PC-9 (cell line): Measurements from ENCODE around the gene TAF11. TPM values are rescaled to one million over a fixed set of nuclear protein-coding genes. Genes with fewer than 3 reads are reported as not detected.
"Not testable (repeated sequence)": the region's sequence is repeated elsewhere in the genome, so short reads cannot be mapped to it uniquely, and the experiment has no call there.

Experiments used
- BruUV-seq: library from RNA; stranded (reverse); fragments of 400-500 nt; replicated peaks from 2 replicates; lab custom pipeline; 2021; lab: Mats Ljungman, UMichigan
- CTCF ChIA-PET: fragments of 300-600 bp; sonication (Branson Sonifier 250); formaldehyde crosslinking; loops from one replicate; lab custom pipeline; 2022; ENCODE audit warnings: antibody characterized with exemption; lab: Charles Lee
- POLR2A ChIA-PET: fragments of 300-600 bp; sonication (Branson Sonifier 250); formaldehyde crosslinking; loops from one replicate; lab custom pipeline; 2022; ENCODE audit warnings: antibody characterized with exemption; ENCODE audit not compliant: unreplicated experiment; lab: Charles Lee
- DNase-seq, 2 experiments: peaks; one replicate each; pipeline versions ENCODE4 v3.0.0 to v3.0.0-alpha.2; 2015 to 2022; ENCODE audit warnings: mixed read lengths in 1 of 2
- H2AFZ ChIP-seq: fragments of 200-600 bp; sonication (generic); 2 replicates; pipeline ENCODE4 v1.8.1; 2017; ENCODE audit warnings: antibody characterized with exemption
- H3F3A ChIP-seq: fragments of 200-600 bp; sonication (generic); 2 replicates; pipeline ENCODE4 v1.8.1; 2017; ENCODE audit warnings: antibody characterized with exemption, mild to moderate bottlenecking, low read depth; ENCODE audit not compliant: insufficient read depth
- H3K27ac ChIP-seq: fragments of 200-600 bp; sonication (generic); 2 replicates; pipeline ENCODE4 v1.6.1; 2016; ENCODE audit warnings: mixed run types
- H3K27me3 ChIP-seq: fragments of 200-600 bp; sonication (generic); 2 replicates; pipeline ENCODE4 v1.6.1; 2016; ENCODE audit warnings: low read depth, mixed run types; ENCODE audit not compliant: insufficient read depth
- H3K36me3 ChIP-seq: fragments of 200-600 bp; sonication (generic); 2 replicates; pipeline ENCODE4 v1.6.1; 2016; ENCODE audit warnings: low read depth, mixed run types
- H3K4me1 ChIP-seq: fragments of 200-600 bp; sonication (generic); replicated peaks from 2 replicates; pipeline ENCODE4 v1.6.1; 2016; ENCODE audit warnings: mixed run types; ENCODE audit not compliant: insufficient read depth
- H3K4me2 ChIP-seq: fragments of 200-600 bp; sonication (generic); 2 replicates; pipeline ENCODE4 v1.6.1; 2017; ENCODE audit warnings: mixed run types
- H3K4me3 ChIP-seq: fragments of 200-600 bp; sonication (generic); 2 replicates; pipeline ENCODE4 v1.6.1; 2016; ENCODE audit warnings: mixed run types
- H3K79me2 ChIP-seq: fragments of 200-600 bp; sonication (generic); 2 replicates; pipeline ENCODE4 v1.6.1; 2017; ENCODE audit warnings: low read depth, mixed run types
- H3K9me2 ChIP-seq: fragments of 200-600 bp; sonication (generic); 2 replicates; pipeline ENCODE4 v1.8.1; 2017; ENCODE audit warnings: mild to moderate bottlenecking; ENCODE audit not compliant: insufficient read depth
- H3K9me3 ChIP-seq: fragments of 200-600 bp; sonication (generic); 2 replicates; pipeline ENCODE4 v1.8.1; 2016; ENCODE audit warnings: low read depth; ENCODE audit not compliant: insufficient read depth
- H4K20me1 ChIP-seq: fragments of 200-600 bp; sonication (generic); 2 replicates; pipeline ENCODE4 v1.8.1; 2017; ENCODE audit not compliant: insufficient read depth
- CTCF ChIP-seq: fragments of 200-600 bp; sonication (generic); conservative IDR thresholded peaks from 2 replicates; pipeline ENCODE4 v1.6.1; 2017; ENCODE audit warnings: mixed run types, antibody characterized with exemption, mild to moderate bottlenecking, moderate library complexity
- EZH2 ChIP-seq: fragments of 200-600 bp; sonication (generic); IDR thresholded peaks from 2 replicates; pipeline ENCODE4 v1.8.0; 2017; ENCODE audit warnings: antibody characterized with exemption, low read depth
- intact Hi-C: fragments of 100-400 bp; cut with micrococcal nuclease; formaldehyde crosslinking; loops from one replicate; pipeline ENCODE4 v1.10.0; 2022; ENCODE audit not compliant: unreplicated experiment
- total RNA-seq: library from RNA; stranded (reverse); gene quantifications from 2 replicates; pipeline ENCODE4 v1.2.3, GENCODE V29; 2021

Gene TAF11
- total RNA-seq, 1 experiment from 2014 or later: 27.2 TPM

- ChIA-PET POLR2A (no interaction called here), CTCF (no interaction called here)
- no peak overlapping the region for H3K4me2 ChIP-seq
- H3K9me2 ChIP-seq: no peaks in the 10 kb centered on the region
- H3K9me3 ChIP-seq: no peaks in the 10 kb centered on the region
- no TSS peak for BruUV-seq
- H3F3A ChIP-seq: no peaks in the 10 kb centered on the region; the same call in 1 of the 2 replicates
- peaks cover 71% of the 10 kb centered on the region for H3K79me2 ChIP-seq
- TF ChIP-seq EZH2: no peak
- TF ChIP-seq CTCF: no peak
- peaks cover 9% of the 10 kb centered on the region for H4K20me1 ChIP-seq
- intact Hi-C loops: no loop called here
- H3K27ac ChIP-seq: peak overlapping the region; percentile 48
- DNase-seq: no peak
- no peak overlapping the region for H2AFZ ChIP-seq
- H3K36me3 ChIP-seq: no peaks in the 10 kb centered on the region; the same call in 1 of the 2 replicates
- H3K4me1 ChIP-seq: peaks cover 12% of the 10 kb centered on the region
- H3K27me3 ChIP-seq: no peaks in the 10 kb centered on the region
- no peak overlapping the region for H3K4me3 ChIP-seq
Observed at GRCh38 chr6:34901930-34902329, 14.1 kb upstream of the TAF11 start.

GRCh38 chr6:34900321-34901031 is 12.6 kb upstream of the TAF11 start:
- no peaks in the 10 kb centered on the region for H3K9me3 ChIP-seq
- H3K4me2 ChIP-seq: no peak overlapping the region
- H3F3A ChIP-seq: no peaks in the 10 kb centered on the region; the same call in 1 of the 2 replicates
- intact Hi-C loops: no loop called here
- no peak overlapping the region for H2AFZ ChIP-seq
- no peaks in the 10 kb centered on the region; the same call in 1 of the 2 replicates for H3K36me3 ChIP-seq
- peaks cover 16% of the 10 kb centered on the region for H4K20me1 ChIP-seq
- peaks cover 12% of the 10 kb centered on the region for H3K4me1 ChIP-seq
- peaks cover 75% of the 10 kb centered on the region for H3K79me2 ChIP-seq
- peak overlapping the region; percentile 13; the same call in 1 of the 2 replicates for H3K27ac ChIP-seq
- no peak overlapping the region for H3K4me3 ChIP-seq
- BruUV-seq: no TSS peak
- TF ChIP-seq EZH2 (no peak), CTCF (no peak)
- H3K27me3 ChIP-seq: no peaks in the 10 kb centered on the region
- POLR2A ChIA-PET: no interaction called here
- DNase-seq: no peak
- CTCF ChIA-PET: no interaction called here
- H3K9me2 ChIP-seq: no peaks in the 10 kb centered on the region

- H3K9me2 ChIP-seq, H2AFZ ChIP-seq, H3F3A ChIP-seq, H3K4me2 ChIP-seq, CTCF ChIA-PET, H3K27ac ChIP-seq, H3K27me3 ChIP-seq, BruUV-seq, H3K4me3 ChIP-seq, H3K9me3 ChIP-seq, POLR2A ChIA-PET, H3K36me3 ChIP-seq, DNase-seq, intact Hi-C loops: not testable (repeated sequence)
- peaks cover 12% of the 10 kb centered on the region for H3K4me1 ChIP-seq
- peaks cover 16% of the 10 kb centered on the region for H4K20me1 ChIP-seq
- peaks cover 77% of the 10 kb centered on the region for H3K79me2 ChIP-seq
Observed at GRCh38 chr6:34899748-34900147, 11.9 kb upstream of the TAF11 start.
